RWPE1 (cell line): ENCODE data around the gene CHAC2.
A peak's percentile ranks its signal among the peaks of the same experiment; 100 is the strongest.

Source experiments
- CTCF ChIA-PET: fragments of 350-600 bp; sonication (Branson Sonifier 250); formaldehyde crosslinking; extraction: SDS; loops from one replicate; lab custom pipeline; 2021; lab: Yijun Ruan, JAX
- POLR2A ChIA-PET: fragments of 400-600 bp; formaldehyde crosslinking; extraction: SDS; loops from one replicate; lab custom pipeline; 2020; ENCODE audit warnings: antibody characterized with exemption; ENCODE audit not compliant: low non-redundant PET; lab: Yijun Ruan, JAX
- DNase-seq: peaks from one replicate; pipeline ENCODE4 v3.0.0; 2012; ENCODE audit warnings: low spot score
- H3K27ac ChIP-seq: fragments of 450-650 bp; 2 replicates; pipeline ENCODE4 v1.5.1; 2017
- CTCF ChIP-seq: fragments of 450-650 bp; conservative IDR thresholded peaks from 2 replicates; pipeline ENCODE4 v1.5.1; 2017; ENCODE audit warnings: low read depth, mild to moderate bottlenecking

CHAC2 gene

GRCh38 chr2:53737091-53737490, 30.5 kb upstream of the CHAC2 start:
- TF ChIP-seq CTCF: no peak
- POLR2A ChIA-PET: no interaction called here
- CTCF ChIA-PET: no interaction called here
- no peak overlapping the region for H3K27ac ChIP-seq
- no peak for DNase-seq

GRCh38 chr2:53739032-53739431, 28.6 kb upstream of the CHAC2 start:
- ChIA-PET POLR2A (no interaction called here), CTCF (interaction anchor here (0.6 kb wide), 1 partner anchor 279 kb away, joined by 3 read pairs; no protein-coding TSS in a partner anchor)
- H3K27ac ChIP-seq: no peak overlapping the region
- no peak for DNase-seq
- TF ChIP-seq CTCF: no peak

- ChIA-PET POLR2A (no interaction called here), CTCF (interaction anchor here (0.7 kb wide), 1 partner anchor 1238 kb away, joined by 3 read pairs; no protein-coding TSS in a partner anchor)
- no peak overlapping the region for H3K27ac ChIP-seq
- DNase-seq: no peak
- peak; percentile 40 for TF ChIP-seq CTCF
Measured at GRCh38 chr2:53740170-53740569, 27.4 kb upstream of the CHAC2 start.

GRCh38 chr2:53744395-53745065, 23.1 kb upstream of the CHAC2 start:
- CTCF ChIA-PET: no interaction called here
- POLR2A ChIA-PET: no interaction called here

GRCh38 chr2:53750041-53750768, 17.4 kb upstream of the CHAC2 start:
- no peak for DNase-seq
- no peak overlapping the region for H3K27ac ChIP-seq
- ChIA-PET CTCF (no interaction called here), POLR2A (no interaction called here)
- TF ChIP-seq CTCF: no peak

More at GRCh38 chr2:53744395-53745065, 23.1 kb upstream of the CHAC2 start:
- H3K27ac ChIP-seq: no peak overlapping the region
- no peak for TF ChIP-seq CTCF
- DNase-seq: no peak

- DNase-seq: peak; percentile 73
- ChIA-PET CTCF (interaction anchor here (0.7 kb wide), 1 partner anchor 13 kb away, joined by 4 read pairs; no protein-coding TSS in a partner anchor), POLR2A (interaction anchor here (0.6 kb wide), 1 partner anchor 345 kb away, joined by 3 read pairs; no protein-coding TSS in a partner anchor)
- TF ChIP-seq CTCF: no peak
- H3K27ac ChIP-seq: no peak overlapping the region
Measured at GRCh38 chr2:53751728-53752127, 15.9 kb upstream of the CHAC2 start.
